ENCODE measurements around the gene PMFBP1. TPM values are rescaled to one million over a fixed set of nuclear protein-coding genes. Genes with fewer than 3 reads are reported as not detected.
"Not testable (repeated sequence)": the region's sequence is repeated elsewhere in the genome, so short reads cannot be mapped to it uniquely, and the experiment has no call there.

Gene PMFBP1
- total RNA-seq, 1 donor from 2014 or later, result not detected

DNA sequence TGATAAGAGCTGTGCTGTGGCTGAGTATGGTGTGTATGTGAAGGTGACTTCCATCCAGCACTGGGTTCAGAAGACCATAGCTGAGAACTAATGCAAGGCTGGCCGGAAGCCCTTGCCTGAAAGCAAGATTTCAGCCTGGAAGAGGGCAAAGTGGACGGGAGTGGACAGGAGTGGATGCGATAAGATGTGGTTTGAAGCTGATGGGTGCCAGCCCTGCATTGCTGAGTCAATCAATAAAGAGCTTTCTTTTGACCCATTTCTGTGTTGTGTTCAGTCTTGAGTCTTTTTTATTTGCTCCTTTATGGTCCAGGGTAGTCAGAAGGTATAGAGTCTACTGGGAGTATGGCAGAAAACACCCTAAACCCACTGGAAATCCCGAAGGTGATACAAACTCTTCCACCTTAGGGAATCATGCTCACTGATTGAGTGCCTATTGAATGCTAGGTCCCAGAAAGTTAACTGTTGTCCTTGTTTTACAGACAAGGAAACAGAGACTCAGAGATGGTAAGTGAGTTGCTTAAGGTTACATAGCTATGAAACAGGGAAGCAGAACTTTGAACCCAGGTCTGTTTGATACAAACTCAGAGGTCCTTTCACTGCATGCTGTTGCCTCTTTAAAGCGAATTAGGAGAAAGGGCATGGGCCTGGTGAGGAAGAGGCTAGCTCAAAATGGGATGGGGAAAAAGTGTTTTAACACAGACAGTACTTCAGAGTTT lies 94.8 kb downstream of the PMFBP1 start:
- DNase-seq; intact Hi-C loops (cut with micrococcal nuclease); ATAC-seq: not testable (repeated sequence)

DNA sequence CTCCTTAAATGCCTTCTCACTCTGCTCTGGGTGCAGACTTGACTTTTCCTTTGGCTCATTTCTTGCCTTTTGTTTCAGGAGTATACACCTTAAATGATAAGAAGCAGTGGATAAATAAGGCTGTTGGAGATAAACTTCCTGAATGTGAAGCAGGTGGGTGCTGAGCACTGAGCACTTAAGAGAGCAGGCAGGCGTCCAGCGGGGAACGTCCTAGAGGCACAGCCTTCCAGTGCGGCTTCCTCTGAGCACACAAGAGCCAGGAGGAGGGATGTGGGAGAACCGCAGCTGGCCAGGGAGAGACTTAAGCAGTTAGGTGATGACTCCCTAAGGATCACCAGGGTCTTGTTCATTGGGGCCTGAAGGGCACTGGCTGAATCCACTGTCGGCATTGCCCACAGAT lies 96.9 kb downstream of the PMFBP1 start:
- intact Hi-C loops (cut with micrococcal nuclease); DNase-seq: not testable (repeated sequence)
- peak; percentile 68 for ATAC-seq

DNA sequence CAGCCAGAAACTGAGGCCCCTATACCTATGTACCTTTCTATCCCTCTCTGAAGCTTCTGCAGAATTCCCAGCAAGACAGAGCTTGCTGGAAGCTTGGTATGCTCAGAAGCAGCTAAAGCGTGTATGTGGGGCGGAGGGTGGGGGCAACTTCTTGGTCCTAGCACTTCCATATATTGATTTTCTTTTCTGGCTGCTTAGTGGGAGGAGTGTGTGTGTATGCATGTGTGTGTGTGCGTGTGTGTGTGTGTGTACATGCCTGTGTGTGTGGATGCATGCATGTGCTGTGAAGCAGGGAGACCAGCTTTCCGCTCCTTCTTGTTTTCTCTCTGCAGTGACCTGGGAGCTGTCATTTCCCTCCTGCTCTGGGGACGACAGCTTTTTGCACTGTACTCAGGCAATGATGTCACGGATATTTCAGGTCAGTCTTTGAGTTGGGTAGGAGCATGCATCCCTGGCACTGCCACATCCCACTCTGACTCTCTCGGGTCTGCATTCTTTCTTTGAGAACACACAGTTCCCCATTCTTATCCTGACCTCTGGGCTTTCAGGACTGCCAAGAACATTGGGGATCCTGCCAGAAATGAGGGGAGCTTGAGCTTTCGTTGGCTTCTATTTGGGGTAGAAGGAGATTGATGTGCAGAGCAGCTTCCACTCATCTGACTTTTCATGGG lies 98.3 kb downstream of the PMFBP1 start:
- intact Hi-C loops (cut with micrococcal nuclease), result no loop called here
- DNase-seq, result peak; percentile 70
- ATAC-seq, result peak; percentile 93

DNA sequence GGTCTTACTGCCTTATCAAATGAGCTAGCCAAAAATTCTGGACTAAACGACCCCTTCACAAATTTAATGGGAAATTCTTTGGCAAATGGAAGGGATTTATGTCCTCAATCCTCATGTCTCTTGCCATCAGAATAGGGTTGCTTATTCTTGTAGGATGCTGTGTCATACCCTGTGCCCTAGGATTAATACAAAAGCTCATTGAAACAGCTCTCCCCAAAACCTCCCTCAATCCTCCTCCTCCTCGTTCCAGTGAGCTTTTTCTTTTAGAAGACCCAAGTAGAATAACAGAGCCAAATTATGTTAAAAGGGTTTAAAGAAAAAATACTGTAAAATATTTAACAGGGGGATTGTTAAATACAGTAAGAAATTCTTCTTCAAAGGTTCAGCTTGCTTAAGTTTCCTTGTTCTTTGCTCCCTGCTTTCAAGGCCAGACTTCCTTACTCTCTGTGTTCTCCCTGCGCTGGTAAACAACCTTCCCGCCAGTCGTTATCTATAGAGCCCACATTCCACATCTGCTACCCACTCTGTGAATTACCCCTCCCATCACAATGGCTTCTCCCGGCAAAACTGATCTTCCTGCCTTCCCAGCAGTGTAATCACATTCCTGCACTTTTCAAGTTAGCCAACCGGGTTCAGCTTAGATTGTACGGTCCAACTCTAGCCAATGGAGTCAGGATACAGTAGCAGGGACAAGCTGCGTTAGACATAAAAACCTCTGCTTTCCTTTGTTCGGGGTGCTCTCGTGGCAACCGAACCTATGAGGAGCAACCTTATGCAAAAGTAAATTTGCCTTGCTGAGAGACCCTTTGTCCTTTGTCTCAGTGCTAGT lies 99.2 kb downstream of the PMFBP1 start:
- ATAC-seq (peak; percentile 70), DNase-seq (no peak)
- intact Hi-C loops (cut with micrococcal nuclease), result no loop called here

Other genes starting within 250 kb of the PMFBP1 start
- gene PKD1L3, start 171.8 kb downstream of the PMFBP1 start, total RNA-seq, result 0.22 TPM
- 6.1 TPM for gene DHODH, start 163.4 kb downstream of the PMFBP1 start, total RNA-seq
- 80.3 TPM for gene HP, start 117.7 kb downstream of the PMFBP1 start, total RNA-seq
- gene HPR, start 108.9 kb downstream of the PMFBP1 start, total RNA-seq, result 94.9 TPM
- gene TXNL4B, start 78.5 kb downstream of the PMFBP1 start, total RNA-seq, result 5.4 TPM
- gene DHX38, start 78.3 kb downstream of the PMFBP1 start, total RNA-seq, result 43.1 TPM

Measured in left ventricle myocardium superior (tissue), 1 donor.